PC-3 (cell line): ENCODE measurements around the gene DUSP28. TPM values are rescaled to one million over a fixed set of nuclear protein-coding genes. Genes with fewer than 3 reads are reported as not detected.

Experiments
- ATAC-seq: fragments of 200-7000 bp; cut with Tn5 transposase; 2 replicates; pipeline ENCODE4 v1.9.1; 2020; ENCODE audit warnings: mild to moderate bottlenecking, moderate library complexity
- BruUV-seq: library from RNA; stranded (reverse); fragments of 400-500 nt; replicated peaks from 2 replicates; lab custom pipeline; 2021; lab: Mats Ljungman, UMichigan
- CTCF ChIA-PET: fragments of 300-600 bp; sonication (Branson Sonifier 250); formaldehyde crosslinking; loops from one replicate; lab custom pipeline; 2022; ENCODE audit warnings: antibody characterized with exemption; lab: Charles Lee
- POLR2A ChIA-PET: fragments of 300-600 bp; sonication (Branson Sonifier 250); formaldehyde crosslinking; loops from one replicate; lab custom pipeline; 2022; ENCODE audit warnings: antibody characterized with exemption; ENCODE audit not compliant: unreplicated experiment; lab: Charles Lee
- DNase-seq: peaks from one replicate; pipeline ENCODE4 v3.0.0-alpha.2; 2015
- H2AFZ ChIP-seq: fragments of 300-600 bp; sonication (generic); 2 replicates; pipeline ENCODE4 v1.6.0; 2016; ENCODE audit warnings: antibody characterized with exemption, low read length
- H3F3A ChIP-seq: fragments of 300-600 bp; sonication (generic); one replicate; pipeline ENCODE4 v1.6.0; 2017; ENCODE audit warnings: antibody characterized with exemption, low read length, control low read depth, mild to moderate bottlenecking; ENCODE audit not compliant: unreplicated experiment
- H3K27ac ChIP-seq: fragments of 300-600 bp; sonication (generic); 2 replicates; pipeline ENCODE4 v1.5.1; 2016; ENCODE audit warnings: mild to moderate bottlenecking, low read length
- H3K27me3 ChIP-seq: fragments of 300-600 bp; sonication (generic); 2 replicates; pipeline ENCODE4 v1.6.1; 2016; ENCODE audit warnings: low read length, mixed read lengths
- H3K36me3 ChIP-seq: fragments of 300-600 bp; sonication (generic); 2 replicates; pipeline ENCODE4 v1.6.1; 2016; ENCODE audit warnings: low read depth, mixed run types, low read length, mixed read lengths
- H3K4me1 ChIP-seq: fragments of 300-600 bp; sonication (generic); 2 replicates; pipeline ENCODE4 v1.5.1; 2016; ENCODE audit warnings: low read length; ENCODE audit not compliant: insufficient read depth
- H3K4me2 ChIP-seq: fragments of 300-600 bp; sonication (generic); 2 replicates; pipeline ENCODE4 v1.6.0; 2016; ENCODE audit warnings: low read length
- H3K4me3 ChIP-seq: fragments of 300-600 bp; sonication (generic); 2 replicates; pipeline ENCODE4 v1.5.1; 2016; ENCODE audit warnings: mild to moderate bottlenecking, low read length, mixed read lengths
- H3K79me2 ChIP-seq: fragments of 300-600 bp; sonication (generic); 2 replicates; pipeline ENCODE4 v1.6.1; 2017; ENCODE audit warnings: low read length, mixed read lengths
- H3K9ac ChIP-seq: fragments of 300-600 bp; sonication (generic); 2 replicates; pipeline ENCODE4 v1.6.0; 2016; ENCODE audit warnings: mild to moderate bottlenecking, low read length
- H3K9me2 ChIP-seq: fragments of 300-600 bp; sonication (generic); replicated peaks from 2 replicates; pipeline ENCODE4 v1.6.1; 2016; ENCODE audit warnings: mixed run types, low read length, mixed read lengths
- H3K9me3 ChIP-seq: fragments of 300-600 bp; sonication (generic); 2 replicates; pipeline ENCODE4 v1.6.1; 2016; ENCODE audit warnings: low read length, mixed read lengths
- H4K20me1 ChIP-seq: fragments of 300-600 bp; sonication (generic); 2 replicates; pipeline ENCODE4 v1.6.1; 2016; ENCODE audit warnings: low read length, mixed read lengths
- CTCF ChIP-seq: fragments of 300-600 bp; sonication (generic); conservative IDR thresholded peaks from 2 replicates; pipeline ENCODE4 v1.5.1; 2017; ENCODE audit warnings: antibody characterized with exemption, low read depth, mild to moderate bottlenecking, low read length
- EZH2 ChIP-seq: fragments of 300-600 bp; sonication (generic); IDR thresholded peaks from one replicate; pipeline ENCODE4 v1.6.1; 2017; ENCODE audit warnings: antibody characterized with exemption, mild to moderate bottlenecking, low read length; ENCODE audit not compliant: unreplicated experiment
- EZH2phosphoT487 ChIP-seq: fragments of 300-600 bp; sonication (generic); IDR thresholded peaks from 2 replicates; pipeline ENCODE4 v1.6.1; 2018; ENCODE audit warnings: mild to moderate bottlenecking, antibody characterized with exemption, low read length, borderline replicate concordance
- intact Hi-C: fragments of 100-400 bp; cut with micrococcal nuclease; formaldehyde crosslinking; loops from 2 replicates; pipeline ENCODE4 v1.9.0; 2023
- total RNA-seq: library from RNA; depleted of rRNA; stranded (reverse); fragments of >200 nt; gene quantifications from 2 replicates; pipeline ENCODE4 v1.2.3, GENCODE V29; 2014

The DUSP28 gene
- total RNA-seq, 1 experiment from 2014 or later: 8.3 TPM

- ATAC-seq (no peak), DNase-seq (no peak)
- Histone ChIP-seq H3K27me3 (no peaks in the 10 kb centered on the region), H3K79me2 (no peaks in the 10 kb centered on the region), H3K4me3 (no peak overlapping the region), H3K27ac (no peak overlapping the region), H4K20me1 (no peaks in the 10 kb centered on the region), H3K36me3 (no peaks in the 10 kb centered on the region), H3K9me3 (no peaks in the 10 kb centered on the region), H3K4me2 (no peak overlapping the region), H3K4me1 (no peaks in the 10 kb centered on the region), H3K9ac (no peak overlapping the region), H3F3A (no peaks in the 10 kb centered on the region), H3K9me2 (no peaks in the 10 kb centered on the region), H2AFZ (no peak overlapping the region)
- intact Hi-C loops: no loop called here
- BruUV-seq: no TSS peak
- ChIA-PET POLR2A (no interaction called here), CTCF (no interaction called here)
- no peak for TF ChIP-seq EZH2
- TF ChIP-seq EZH2phosphoT487: no peak
- TF ChIP-seq CTCF: no peak
Measured at GRCh38 chr2:240599141-240599583, 39.0 kb downstream of the DUSP28 start.

- no peak overlapping the region for H3K4me3 ChIP-seq
- no peak for DNase-seq
- no peaks in the 10 kb centered on the region for H3K27me3 ChIP-seq
- no peaks in the 10 kb centered on the region for H3K4me1 ChIP-seq
- CTCF ChIA-PET: no interaction called here
- H3K36me3 ChIP-seq: no peaks in the 10 kb centered on the region
- no peak for ATAC-seq
- POLR2A ChIA-PET: no interaction called here
- H3K4me2 ChIP-seq: no peak overlapping the region
- H3F3A ChIP-seq: no peaks in the 10 kb centered on the region
- no peaks in the 10 kb centered on the region for H3K9me2 ChIP-seq
- intact Hi-C loops: no loop called here
- no peaks in the 10 kb centered on the region for H4K20me1 ChIP-seq
- no peaks in the 10 kb centered on the region for H3K9me3 ChIP-seq
- no peak overlapping the region for H3K27ac ChIP-seq
- no peaks in the 10 kb centered on the region for H3K79me2 ChIP-seq
- no TSS peak for BruUV-seq
- H3K9ac ChIP-seq: no peak overlapping the region
- TF ChIP-seq CTCF (no peak), EZH2phosphoT487 (no peak), EZH2 (no peak)
- no peak overlapping the region for H2AFZ ChIP-seq
Measured at GRCh38 chr2:240600451-240600961, 40.3 kb downstream of the DUSP28 start.

GRCh38 chr2:240601061-240601830 is 41.1 kb downstream of the DUSP28 start:
- no peak overlapping the region for H3K9ac ChIP-seq
- no TSS peak for BruUV-seq

More at GRCh38 chr2:240601061-240601830, 41.1 kb downstream of the DUSP28 start:
- Histone ChIP-seq H3K27me3 (no peaks in the 10 kb centered on the region), H2AFZ (no peak overlapping the region), H3K9me3 (no peaks in the 10 kb centered on the region), H3K4me2 (no peak overlapping the region), H3K79me2 (no peaks in the 10 kb centered on the region), H3K36me3 (no peaks in the 10 kb centered on the region), H3K4me1 (no peaks in the 10 kb centered on the region), H3K27ac (no peak overlapping the region), H3K9me2 (no peaks in the 10 kb centered on the region), H4K20me1 (no peaks in the 10 kb centered on the region), H3K4me3 (no peak overlapping the region), H3F3A (no peaks in the 10 kb centered on the region)
- TF ChIP-seq EZH2: no peak
- no peak for TF ChIP-seq EZH2phosphoT487
- TF ChIP-seq CTCF: no peak
- ChIA-PET CTCF (no interaction called here), POLR2A (no interaction called here)
- no peak for ATAC-seq
- no peak for DNase-seq
- intact Hi-C loops: no loop called here
